Sigmoid colon (tissue), 4 donors: ENCODE results near the gene P2RX3.

Experiments
- CTCF ChIP-seq, 4 experiments: fragments of 450-650 bp in 3 of 4; fragments of 200-600 bp in 1 of 4; IDR thresholded peaks; one replicate each; pipeline ENCODE4 v1.5.1; 2016 to 2019; ENCODE audit warnings: antibody characterized with exemption in 4 of 4, mild to moderate bottlenecking in 3 of 4, moderate library complexity in 2 of 4
- POLR2A ChIP-seq, 2 donors: fragments of 450-650 bp; IDR thresholded peaks; one replicate each; pipeline ENCODE4 v1.6.1; 2016; ENCODE audit warnings: antibody characterized with exemption in 2 of 2, mild to moderate bottlenecking in 2 of 2, moderate library complexity in 2 of 2
- POLR2AphosphoS5 ChIP-seq, 4 donors: sonication (generic); formaldehyde crosslinking; IDR thresholded peaks; one replicate each; pipeline ENCODE4 v1.6.1; 2017; ENCODE audit warnings: antibody characterized with exemption in 4 of 4

- TF ChIP-seq CTCF (IDR thresholded peaks at IDR 0.05) (no peak), POLR2A (IDR thresholded peaks at IDR 0.05) (no peak), POLR2AphosphoS5 (IDR thresholded peaks at IDR 0.05) (no peak)
Observed at GRCh38 chr11:57339328-57339727, 1.2 kb downstream of the P2RX3 start.
